ENCODE results near the gene MYEOV.

Gene MYEOV

GRCh38 chr11:69265210-69265609 is 28.7 kb upstream of the MYEOV start:
- Histone ChIP-seq H3K79me2 (ENCODE audit: insufficient read depth, low read length) (no peaks in the 10 kb centered on the region), H3K36me3 (ENCODE audit: low read length) (no peaks in the 10 kb centered on the region), H3F3A (ENCODE audit: insufficient read depth) (no peaks in the 10 kb centered on the region), H3K9me3 (ENCODE audit: insufficient read depth, low read length) (no peaks in the 10 kb centered on the region), H3K27ac (ENCODE audit: low read depth, low read length) (no peak overlapping the region), H2AFZ (ENCODE audit: low read depth, low read length, severe bottlenecking) (no peak overlapping the region), H3K4me3 (ENCODE audit: insufficient read depth, low read length, poor library complexity, severe bottlenecking) (no peak overlapping the region), H4K20me1 (ENCODE audit: low read depth, low read length) (no peaks in the 10 kb centered on the region), H3K27me3 (ENCODE audit: low read length) (no peaks in the 10 kb centered on the region), H3K9ac (ENCODE audit: low read length) (no peak overlapping the region), H3K4me2 (ENCODE audit: low read depth, low read length, poor library complexity, severe bottlenecking) (no peak overlapping the region), H3K9me2 (replicated peaks; ENCODE audit: insufficient read depth, low read length) (no peaks in the 10 kb centered on the region)
- no peak for TF ChIP-seq CTCF (IDR thresholded peaks at IDR 0.05; ENCODE audit: insufficient read depth, low read length, poor library complexity, severe bottlenecking)
- TF ChIP-seq EZH2phosphoT487 (conservative IDR thresholded peaks at IDR 0.05; ENCODE audit: low read length): no peak

GRCh38 chr11:69265911-69266510 is 27.9 kb upstream of the MYEOV start:
- no peaks in the 10 kb centered on the region for H3F3A ChIP-seq (ENCODE audit: insufficient read depth)
- H3K9me3 ChIP-seq (ENCODE audit: insufficient read depth, low read length): no peaks in the 10 kb centered on the region
- H3K27ac ChIP-seq (ENCODE audit: low read depth, low read length): no peak overlapping the region
- no peak overlapping the region for H3K4me3 ChIP-seq (ENCODE audit: insufficient read depth, low read length, poor library complexity, severe bottlenecking)
- no peaks in the 10 kb centered on the region for H3K9me2 ChIP-seq (replicated peaks; ENCODE audit: insufficient read depth, low read length)
- no peaks in the 10 kb centered on the region for H3K79me2 ChIP-seq (ENCODE audit: insufficient read depth, low read length)
- no peak overlapping the region for H3K4me2 ChIP-seq (ENCODE audit: low read depth, low read length, poor library complexity, severe bottlenecking)
- no peak overlapping the region for H2AFZ ChIP-seq (ENCODE audit: low read depth, low read length, severe bottlenecking)
- H3K36me3 ChIP-seq (ENCODE audit: low read length): no peaks in the 10 kb centered on the region
- H3K9ac ChIP-seq (ENCODE audit: low read length): no peak overlapping the region
- H3K27me3 ChIP-seq (ENCODE audit: low read length): no peaks in the 10 kb centered on the region
- no peak for TF ChIP-seq CTCF (IDR thresholded peaks at IDR 0.05; ENCODE audit: insufficient read depth, low read length, poor library complexity, severe bottlenecking)
- TF ChIP-seq EZH2phosphoT487 (conservative IDR thresholded peaks at IDR 0.05; ENCODE audit: low read length): no peak
- H4K20me1 ChIP-seq (ENCODE audit: low read depth, low read length): no peaks in the 10 kb centered on the region

- no peaks in the 10 kb centered on the region for H3K79me2 ChIP-seq (ENCODE audit: insufficient read depth, low read length)
- no peaks in the 10 kb centered on the region for H3K9me3 ChIP-seq (ENCODE audit: insufficient read depth, low read length)
- H3F3A ChIP-seq (ENCODE audit: insufficient read depth): no peaks in the 10 kb centered on the region
- no peaks in the 10 kb centered on the region for H3K27me3 ChIP-seq (ENCODE audit: low read length)
- TF ChIP-seq EZH2phosphoT487 (conservative IDR thresholded peaks at IDR 0.05; ENCODE audit: low read length): no peak
- no peaks in the 10 kb centered on the region for H4K20me1 ChIP-seq (ENCODE audit: low read depth, low read length)
- H3K4me3 ChIP-seq (ENCODE audit: insufficient read depth, low read length, poor library complexity, severe bottlenecking): no peak overlapping the region
- H2AFZ ChIP-seq (ENCODE audit: low read depth, low read length, severe bottlenecking): no peak overlapping the region
- H3K9me2 ChIP-seq (replicated peaks; ENCODE audit: insufficient read depth, low read length): no peaks in the 10 kb centered on the region
- no peak overlapping the region for H3K4me2 ChIP-seq (ENCODE audit: low read depth, low read length, poor library complexity, severe bottlenecking)
- H3K27ac ChIP-seq (ENCODE audit: low read depth, low read length): no peak overlapping the region
- no peaks in the 10 kb centered on the region for H3K36me3 ChIP-seq (ENCODE audit: low read length)
- H3K9ac ChIP-seq (ENCODE audit: low read length): no peak overlapping the region
These were observed 26.6 kb upstream of the MYEOV start for GRCh38 chr11:69267395-69267805.

GRCh38 chr11:69268911-69269310 is 25.0 kb upstream of the MYEOV start:
- no peak overlapping the region for H3K4me3 ChIP-seq (ENCODE audit: insufficient read depth, low read length, poor library complexity, severe bottlenecking)
- H3K27me3 ChIP-seq (ENCODE audit: low read length): no peaks in the 10 kb centered on the region
- no peaks in the 10 kb centered on the region for H3K36me3 ChIP-seq (ENCODE audit: low read length)
- H3K9ac ChIP-seq (ENCODE audit: low read length): no peak overlapping the region
- no peaks in the 10 kb centered on the region for H3K9me2 ChIP-seq (replicated peaks; ENCODE audit: insufficient read depth, low read length)
- H3K27ac ChIP-seq (ENCODE audit: low read depth, low read length): no peak overlapping the region
- no peak overlapping the region for H3K4me2 ChIP-seq (ENCODE audit: low read depth, low read length, poor library complexity, severe bottlenecking)
- no peaks in the 10 kb centered on the region for H3K9me3 ChIP-seq (ENCODE audit: insufficient read depth, low read length)
- H2AFZ ChIP-seq (ENCODE audit: low read depth, low read length, severe bottlenecking): no peak overlapping the region
- H3K79me2 ChIP-seq (ENCODE audit: insufficient read depth, low read length): no peaks in the 10 kb centered on the region
- TF ChIP-seq CTCF (IDR thresholded peaks at IDR 0.05; ENCODE audit: insufficient read depth, low read length, poor library complexity, severe bottlenecking): no peak
- no peak for TF ChIP-seq EZH2phosphoT487 (conservative IDR thresholded peaks at IDR 0.05; ENCODE audit: low read length)
- no peaks in the 10 kb centered on the region for H4K20me1 ChIP-seq (ENCODE audit: low read depth, low read length)
- no peaks in the 10 kb centered on the region for H3F3A ChIP-seq (ENCODE audit: insufficient read depth)
